Activated naive CD4-positive, alpha-beta T cell treated with anti-CD3 and anti-CD28 coated beads for 36 hours (primary cell): Measurements from ENCODE around the gene ATF7. TPM values are rescaled to one million over a fixed set of nuclear protein-coding genes. Genes with fewer than 3 reads are reported as not detected.
A peak's percentile ranks its signal among the peaks of the same experiment; 100 is the strongest.

ENCODE experiments used
- CTCF ChIA-PET: fragments of 350-600 bp; sonication (Branson Sonifier 250); formaldehyde crosslinking; loops from one replicate; lab custom pipeline; 2021; ENCODE audit warnings: antibody characterized with exemption; lab: Charles Lee
- DNase-seq: peaks from one replicate; pipeline ENCODE4 v3.0.0-alpha.2; 2020
- H3K27ac Mint-ChIP-seq: one replicate; pipeline ENCODE4 v1.8.0; 2021; ENCODE audit warnings: mild to moderate bottlenecking, mixed read lengths
- H3K27me3 Mint-ChIP-seq: one replicate; pipeline ENCODE4 v1.8.0; 2021; ENCODE audit warnings: low read depth, mixed read lengths
- H3K36me3 Mint-ChIP-seq: one replicate; pipeline ENCODE4 v1.8.0; 2021; ENCODE audit warnings: low read depth, mixed read lengths
- H3K4me1 Mint-ChIP-seq: one replicate; pipeline ENCODE4 v1.8.0; 2021; ENCODE audit warnings: low read depth, mixed read lengths
- H3K4me3 Mint-ChIP-seq: one replicate; pipeline ENCODE4 v1.8.0; 2021; ENCODE audit warnings: mild to moderate bottlenecking, moderate library complexity, mixed read lengths
- H3K9me3 Mint-ChIP-seq: one replicate; pipeline ENCODE4 v1.8.0; 2021; ENCODE audit warnings: mixed read lengths
- intact Hi-C: fragments of 100-400 bp; cut with micrococcal nuclease; formaldehyde crosslinking; loops from one replicate; pipeline ENCODE4 v1.15.1; 2023
- total RNA-seq, 2 experiments: library from RNA; stranded (reverse); gene quantifications; one replicate each; pipeline ENCODE4 v1.2.3, GENCODE V29; 2021

ATF7 gene
- total RNA-seq, 2 experiments from 2014 or later, result 19.7 to 19.8 TPM

- Mint-ChIP-seq H3K36me3 (peaks cover 4% of the 10 kb centered on the region), H3K4me3 (peak overlapping the region; percentile 81), H3K27me3 (no peaks in the 10 kb centered on the region), H3K9me3 (no peaks in the 10 kb centered on the region), H3K27ac (peak overlapping the region; percentile 96), H3K4me1 (peaks cover 37% of the 10 kb centered on the region)
- DNase-seq, result no peak
- intact Hi-C loops, result loop anchor here (5.0 kb wide), 2 partner anchors 295 to 405 kb away; partner anchors contain the start of genes IGFBP6 and ITGB7
- CTCF ChIA-PET, result no interaction called here
These were observed 123.9 kb downstream of the ATF7 start for GRCh38 chr12:53502331-53502730.

GRCh38 chr12:53501615-53502181 is 124.5 kb downstream of the ATF7 start:
- Mint-ChIP-seq H3K4me3 (peak overlapping the region; percentile 81), H3K27me3 (no peaks in the 10 kb centered on the region), H3K27ac (peak overlapping the region; percentile 96), H3K4me1 (peaks cover 41% of the 10 kb centered on the region), H3K9me3 (no peaks in the 10 kb centered on the region), H3K36me3 (peaks cover 4% of the 10 kb centered on the region)
- DNase-seq, result no peak
- intact Hi-C loops, result loop anchor here (1.0 to 5.0 kb wide), 7 partner anchors 8 to 404 kb away; partner anchors contain the start of genes ATF7, ATP5MC2, ESPL1 and IGFBP6
- CTCF ChIA-PET, result interaction anchor here (0.9 to 2.8 kb wide), 7 partner anchors 8 to 157 kb away, joined by 3 to 25 read pairs (median 5); no protein-coding TSS in a partner anchor

- H3K36me3 Mint-ChIP-seq, result peaks cover 4% of the 10 kb centered on the region
- peaks cover 41% of the 10 kb centered on the region for H3K4me1 Mint-ChIP-seq
- peak within 1 kb of the TSS; percentile 81 for H3K4me3 Mint-ChIP-seq
- H3K9me3 Mint-ChIP-seq, result no peaks in the 10 kb centered on the region
- DNase-seq, result peak; percentile 97
- CTCF ChIA-PET, result interaction anchor here (0.7 to 2.8 kb wide), 10 partner anchors 9 to 180 kb away, joined by 3 to 25 read pairs (median 4); partner anchors contain the start of genes AAAS and ATP5MC2
- H3K27me3 Mint-ChIP-seq, result no peaks in the 10 kb centered on the region
- H3K27ac Mint-ChIP-seq, result peak within 1 kb of the TSS; percentile 96
- intact Hi-C loops, result loop anchor here (1.0 to 5.0 kb wide), 14 partner anchors 8 to 495 kb away; partner anchors contain the start of genes ATF7, ATP5MC2, CALCOCO1 and EIF4B
These were observed 125.2 kb downstream of the ATF7 start, which contains the start of gene TARBP2 for GRCh38 chr12:53500776-53501614. Gene TARBP2, plus strand, starts transcription at chr12:53501283. Its CDS starts 126 bp downstream, at chr12:53501409.

DNA sequence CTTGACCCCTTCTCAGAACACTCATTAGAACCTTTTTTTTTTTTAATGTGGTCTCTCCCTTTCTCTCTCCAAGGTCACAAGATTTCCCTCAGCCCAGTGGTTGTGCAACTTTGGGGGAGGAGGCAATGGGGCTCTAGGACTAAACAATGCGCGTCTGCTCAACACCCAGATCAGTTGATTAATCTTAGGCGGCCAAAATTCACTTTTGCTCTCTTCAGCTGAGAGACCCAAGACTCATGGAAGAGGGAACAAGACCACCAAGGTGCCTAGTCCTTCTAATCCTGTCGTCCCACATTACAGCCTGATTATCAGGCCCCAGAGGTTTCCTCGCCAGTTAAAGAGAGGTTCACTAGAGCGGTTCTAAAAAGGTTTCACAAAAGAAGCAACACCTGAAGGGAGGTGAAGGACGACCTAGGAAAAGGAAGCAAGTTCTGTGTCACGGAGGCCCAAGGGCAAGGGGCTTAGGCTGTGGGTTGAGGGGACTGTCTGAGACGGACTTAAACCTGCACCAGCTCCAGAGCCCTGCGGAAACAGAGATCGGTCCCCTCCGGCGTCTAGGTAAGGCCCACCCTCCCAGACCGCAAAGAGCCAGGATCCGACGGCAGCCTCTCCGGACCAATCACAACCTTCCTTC is 125.9 kb downstream of the ATF7 start:
- Mint-ChIP-seq H3K9me3 (no peaks in the 10 kb centered on the region), H3K27ac (peak overlapping the region; percentile 96), H3K4me3 (peak overlapping the region; percentile 81), H3K36me3 (no peaks in the 10 kb centered on the region), H3K27me3 (no peaks in the 10 kb centered on the region), H3K4me1 (peaks cover 41% of the 10 kb centered on the region)
- intact Hi-C loops, result loop anchor here (1.0 to 5.0 kb wide), 10 partner anchors 49 to 494 kb away; partner anchors contain the start of genes CALCOCO1, EIF4B, IGFBP6 and ITGB7
- CTCF ChIA-PET, result interaction anchor here (0.6 to 2.8 kb wide), 10 partner anchors 9 to 673 kb away, joined by 3 to 25 read pairs (median 4); partner anchors contain the start of genes AAAS and ATP5MC2
- peak; percentile 40 for DNase-seq

- CTCF ChIA-PET, result interaction anchor here (0.6 to 2.8 kb wide), 6 partner anchors 9 to 674 kb away, joined by 3 to 25 read pairs (median 6); partner anchors contain the start of genes AAAS and ATP5MC2
- Mint-ChIP-seq H3K4me3 (peak within 1 kb of the TSS; percentile 81), H3K36me3 (no peaks in the 10 kb centered on the region), H3K4me1 (peaks cover 39% of the 10 kb centered on the region), H3K27ac (peak within 1 kb of the TSS; percentile 96), H3K9me3 (no peaks in the 10 kb centered on the region), H3K27me3 (no peaks in the 10 kb centered on the region)
- DNase-seq, result peak; percentile 71
- intact Hi-C loops, result loop anchor here (1.0 to 5.0 kb wide), 10 partner anchors 48 to 493 kb away; partner anchors contain the start of genes CALCOCO1, EIF4B, IGFBP6 and ITGB7
These were observed 126.7 kb downstream of the ATF7 start, which contains the start of gene MAP3K12 for GRCh38 chr12:53499266-53500141. Gene MAP3K12, minus strand, starts transcription at chr12:53499458. Its CDS starts 12,067 bp downstream, at chr12:53487391.

DNA sequence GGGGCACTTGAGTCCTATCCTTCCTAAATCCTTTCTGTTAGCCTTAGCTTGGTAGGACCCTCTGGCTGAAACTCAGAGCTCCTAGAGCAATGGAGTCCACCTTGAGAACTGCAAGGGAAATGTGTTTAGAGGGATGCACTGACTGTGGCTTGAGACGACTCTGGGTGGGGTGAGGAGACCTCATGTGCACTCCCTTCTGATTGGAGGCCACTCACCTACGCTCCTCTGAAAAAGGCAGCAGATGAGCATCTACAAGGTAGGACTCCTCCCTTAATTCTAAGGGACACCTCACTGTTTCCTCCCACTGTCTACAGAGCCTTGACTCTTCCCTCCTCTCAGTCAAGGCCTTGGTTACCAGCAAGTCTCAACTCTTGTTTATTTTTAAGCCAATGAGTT is 127.9 kb downstream of the ATF7 start:
- H3K9me3 Mint-ChIP-seq, result no peaks in the 10 kb centered on the region
- CTCF ChIA-PET, result interaction anchor here (0.6 to 2.6 kb wide), 5 partner anchors 10 to 290 kb away, joined by 3 to 15 read pairs (median 4); partner anchors contain the start of gene SP1
- intact Hi-C loops, result no loop called here
- peaks cover 42% of the 10 kb centered on the region for H3K4me1 Mint-ChIP-seq
- H3K27ac Mint-ChIP-seq, result peak overlapping the region; percentile 61
- H3K36me3 Mint-ChIP-seq, result no peaks in the 10 kb centered on the region
- no peak for DNase-seq
- peak overlapping the region; percentile 81 for H3K4me3 Mint-ChIP-seq
- H3K27me3 Mint-ChIP-seq, result no peaks in the 10 kb centered on the region

- intact Hi-C loops, result no loop called here
- peaks cover 45% of the 10 kb centered on the region for H3K4me1 Mint-ChIP-seq
- H3K4me3 Mint-ChIP-seq, result no peak overlapping the region
- H3K36me3 Mint-ChIP-seq, result no peaks in the 10 kb centered on the region
- H3K27ac Mint-ChIP-seq, result no peak overlapping the region
- CTCF ChIA-PET, result interaction anchor here (0.6 to 2.6 kb wide), 2 partner anchors 11 to 381 kb away, joined by 3 to 15 read pairs; no protein-coding TSS in a partner anchor
- H3K9me3 Mint-ChIP-seq, result no peaks in the 10 kb centered on the region
- no peaks in the 10 kb centered on the region for H3K27me3 Mint-ChIP-seq
- DNase-seq, result no peak
These were observed 128.7 kb downstream of the ATF7 start for GRCh38 chr12:53497461-53497860.

DNA sequence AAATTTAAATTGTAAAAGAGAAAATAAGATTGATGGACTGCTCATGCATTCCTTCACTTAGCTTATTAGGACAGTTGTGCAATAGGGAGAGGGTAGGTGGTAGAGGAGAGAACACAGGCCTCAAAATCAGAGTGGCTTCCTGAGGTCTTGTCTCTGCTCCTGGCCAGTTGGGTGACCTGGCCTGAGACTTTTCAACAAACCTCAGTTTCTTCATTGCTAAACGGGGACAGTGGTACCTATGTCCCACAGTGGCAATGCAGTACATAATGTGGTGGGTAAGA is 129.5 kb downstream of the ATF7 start:
- H3K9me3 Mint-ChIP-seq, result no peaks in the 10 kb centered on the region
- H3K4me1 Mint-ChIP-seq, result peaks cover 43% of the 10 kb centered on the region
- intact Hi-C loops, result no loop called here
- no peak overlapping the region for H3K4me3 Mint-ChIP-seq
- no peak for DNase-seq
- CTCF ChIA-PET, result interaction anchor here (0.7 to 2.6 kb wide), 2 partner anchors 12 to 20 kb away, joined by 3 to 15 read pairs; no protein-coding TSS in a partner anchor
- H3K27me3 Mint-ChIP-seq, result no peaks in the 10 kb centered on the region
- H3K27ac Mint-ChIP-seq, result no peak overlapping the region
- H3K36me3 Mint-ChIP-seq, result no peaks in the 10 kb centered on the region

GRCh38 chr12:53495903-53496751 is 130.1 kb downstream of the ATF7 start:
- Mint-ChIP-seq H3K9me3 (no peaks in the 10 kb centered on the region), H3K36me3 (no peaks in the 10 kb centered on the region), H3K27ac (no peak overlapping the region), H3K4me3 (no peak overlapping the region), H3K4me1 (peaks cover 43% of the 10 kb centered on the region), H3K27me3 (no peaks in the 10 kb centered on the region)
- intact Hi-C loops, result no loop called here
- CTCF ChIA-PET, result interaction anchor here (0.7 to 2.6 kb wide), 2 partner anchors 12 to 19 kb away, joined by 3 to 15 read pairs; no protein-coding TSS in a partner anchor
- no peak for DNase-seq
